ENCODE measurements around the gene TFB2M. TPM values are rescaled to one million over a fixed set of nuclear protein-coding genes. Genes with fewer than 3 reads are reported as not detected.
"Not testable (repeated sequence)": the region's sequence is repeated elsewhere in the genome, so short reads cannot be mapped to it uniquely, and the experiment has no call there.

TFB2M gene, protein sequence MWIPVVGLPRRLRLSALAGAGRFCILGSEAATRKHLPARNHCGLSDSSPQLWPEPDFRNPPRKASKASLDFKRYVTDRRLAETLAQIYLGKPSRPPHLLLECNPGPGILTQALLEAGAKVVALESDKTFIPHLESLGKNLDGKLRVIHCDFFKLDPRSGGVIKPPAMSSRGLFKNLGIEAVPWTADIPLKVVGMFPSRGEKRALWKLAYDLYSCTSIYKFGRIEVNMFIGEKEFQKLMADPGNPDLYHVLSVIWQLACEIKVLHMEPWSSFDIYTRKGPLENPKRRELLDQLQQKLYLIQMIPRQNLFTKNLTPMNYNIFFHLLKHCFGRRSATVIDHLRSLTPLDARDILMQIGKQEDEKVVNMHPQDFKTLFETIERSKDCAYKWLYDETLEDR
- 10 to 100 TPM in 2 of 4 donors, 1 to 10 TPM in 2; 6.8 to 10.9 (median 9.3) TPM for total RNA-seq

DNA sequence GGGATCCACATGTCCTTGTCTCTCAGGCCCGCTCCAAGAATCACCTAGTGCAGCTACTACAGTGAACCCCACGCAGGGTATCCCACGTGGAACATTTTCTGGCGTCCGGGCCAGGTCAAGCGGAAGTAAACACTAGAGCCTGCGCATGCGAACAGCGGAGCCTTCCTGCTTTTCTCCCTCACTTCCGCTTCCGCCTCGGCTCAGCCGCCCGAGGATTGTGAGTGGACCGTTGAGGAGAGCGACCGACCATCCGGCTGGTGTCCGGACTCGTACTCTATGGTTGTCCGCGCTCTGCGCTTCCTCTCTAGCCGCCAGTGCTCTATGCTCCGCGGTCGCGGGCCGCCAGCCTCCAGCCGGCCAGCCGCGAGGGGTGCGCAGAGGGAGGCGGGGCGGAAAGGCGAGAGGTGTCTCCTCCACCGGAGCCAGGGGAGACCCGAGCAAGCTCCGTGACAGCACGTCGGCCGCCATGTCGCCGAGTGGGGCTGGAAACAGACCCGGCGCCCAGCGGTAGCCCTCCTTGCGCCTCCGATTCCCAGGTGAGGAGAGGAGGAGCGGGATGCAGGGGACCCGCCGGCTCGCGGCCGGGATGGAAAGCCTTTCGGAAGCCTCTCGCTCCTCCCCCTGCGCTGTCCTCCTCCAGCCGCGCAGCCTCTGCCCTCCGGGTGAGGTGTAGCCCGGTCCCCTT, at the start of gene TFB2M, which contains the start of gene CNST:
TSS of gene TFB2M (minus strand) at position 134 of the 685 bp plus-strand sequence. CDS start at position 11, 123 bp downstream.
TSS of gene CNST (plus strand) at position 329 of the 685 bp plus-strand sequence. CDS start 25,107 bp downstream, outside the sequence.
- DNase-seq (ENCODE audit: low spot score in 2 of 2): peak; percentile 98 to 99
- intact Hi-C loops (cut with DNase I; ENCODE audit: low total_unique reads): no loop called here
- 0 to 1% methylated on average over 17 to 56 of the region's 62 CpGs for WGBS, 2 donors
- TF ChIP-seq POLR2A (IDR thresholded peaks at IDR 0.05): peak in 1 of 2 donors; percentile 32
- TF ChIP-seq, protein P1, sequence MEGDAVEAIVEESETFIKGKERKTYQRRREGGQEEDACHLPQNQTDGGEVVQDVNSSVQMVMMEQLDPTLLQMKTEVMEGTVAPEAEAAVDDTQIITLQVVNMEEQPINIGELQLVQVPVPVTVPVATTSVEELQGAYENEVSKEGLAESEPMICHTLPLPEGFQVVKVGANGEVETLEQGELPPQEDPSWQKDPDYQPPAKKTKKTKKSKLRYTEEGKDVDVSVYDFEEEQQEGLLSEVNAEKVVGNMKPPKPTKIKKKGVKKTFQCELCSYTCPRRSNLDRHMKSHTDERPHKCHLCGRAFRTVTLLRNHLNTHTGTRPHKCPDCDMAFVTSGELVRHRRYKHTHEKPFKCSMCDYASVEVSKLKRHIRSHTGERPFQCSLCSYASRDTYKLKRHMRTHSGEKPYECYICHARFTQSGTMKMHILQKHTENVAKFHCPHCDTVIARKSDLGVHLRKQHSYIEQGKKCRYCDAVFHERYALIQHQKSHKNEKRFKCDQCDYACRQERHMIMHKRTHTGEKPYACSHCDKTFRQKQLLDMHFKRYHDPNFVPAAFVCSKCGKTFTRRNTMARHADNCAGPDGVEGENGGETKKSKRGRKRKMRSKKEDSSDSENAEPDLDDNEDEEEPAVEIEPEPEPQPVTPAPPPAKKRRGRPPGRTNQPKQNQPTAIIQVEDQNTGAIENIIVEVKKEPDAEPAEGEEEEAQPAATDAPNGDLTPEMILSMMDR (IDR thresholded peaks at IDR 0.05): peak in 1 of 3 donors; percentile 17
- H3K4me3 ChIP-seq (ENCODE audit: low read depth, poor library complexity, severe bottlenecking): peak within 1 kb of the TSS; percentile 82

DNA sequence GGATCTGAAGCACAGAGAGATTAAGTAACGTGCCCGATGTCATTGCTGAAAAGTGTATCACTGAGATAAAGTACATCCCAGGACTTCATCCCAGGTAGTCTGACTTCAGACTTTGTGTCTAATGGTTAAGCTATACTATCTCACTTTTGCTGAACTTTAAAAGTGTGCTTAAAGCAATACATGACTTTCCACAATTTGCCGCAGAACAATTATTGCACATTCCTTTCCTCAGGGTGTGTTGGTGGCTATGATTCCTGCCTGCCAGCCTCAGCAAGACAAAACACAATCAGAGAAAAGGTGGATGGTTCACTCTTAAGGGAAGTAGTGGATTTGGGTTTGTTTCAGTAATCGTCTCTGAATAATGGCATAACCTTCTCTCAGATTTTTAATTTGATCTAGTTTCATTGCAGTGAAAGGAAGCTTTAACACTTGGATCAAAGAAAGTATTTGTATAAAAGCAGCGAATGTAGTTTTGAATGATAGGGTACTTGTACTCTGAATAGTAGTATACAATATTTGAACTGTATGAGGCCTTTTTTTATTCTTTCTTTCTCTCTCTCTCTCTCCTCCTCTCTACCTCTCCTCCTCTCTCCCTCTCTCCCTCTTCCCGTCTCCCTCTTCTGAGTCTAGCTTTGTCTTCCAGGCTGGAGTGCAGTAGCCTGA, 47.2 kb upstream of the TFB2M start:
- WGBS, 2 donors: 61 to 65% methylated on average over 6 of the region's 6 CpGs
- DNase-seq (ENCODE audit: low spot score in 2 of 2): no peak
- H3K4me3 ChIP-seq (ENCODE audit: low read depth, poor library complexity, severe bottlenecking): no peak overlapping the region
- no peak for TF ChIP-seq POLR2A (IDR thresholded peaks at IDR 0.05)
- TF ChIP-seq, protein P1 (IDR thresholded peaks at IDR 0.05): no peak
- intact Hi-C loops (cut with DNase I; ENCODE audit: low total_unique reads): no loop called here

DNA sequence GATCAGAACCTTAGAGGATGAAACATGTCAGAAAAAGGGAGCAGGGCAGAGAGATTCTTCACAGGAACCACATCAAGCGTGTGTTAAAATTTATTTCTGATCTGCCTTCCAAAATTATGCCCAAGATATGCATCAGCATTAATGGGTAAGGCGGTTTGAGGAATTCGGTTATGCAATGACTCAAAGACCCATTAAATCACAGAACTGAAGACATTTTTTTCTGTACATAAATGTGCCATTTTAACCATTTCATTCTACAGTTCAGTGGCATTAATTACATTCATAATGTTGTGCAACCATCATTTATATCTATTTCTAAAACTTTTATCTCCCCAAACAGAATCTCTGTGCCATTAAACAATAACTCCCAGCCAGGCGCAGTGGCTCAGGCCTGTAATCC, 43.6 kb upstream of the TFB2M start:
- TF ChIP-seq, protein P1 (IDR thresholded peaks at IDR 0.05): no peak
- TF ChIP-seq POLR2A (IDR thresholded peaks at IDR 0.05): no peak
- H3K4me3 ChIP-seq (ENCODE audit: low read depth, poor library complexity, severe bottlenecking): no peak overlapping the region
- intact Hi-C loops (cut with DNase I; ENCODE audit: low total_unique reads): no loop called here
- 46 to 61% methylated on average over 4 of the region's 4 CpGs for WGBS, 2 donors
- DNase-seq (ENCODE audit: low spot score in 2 of 2): no peak

DNA sequence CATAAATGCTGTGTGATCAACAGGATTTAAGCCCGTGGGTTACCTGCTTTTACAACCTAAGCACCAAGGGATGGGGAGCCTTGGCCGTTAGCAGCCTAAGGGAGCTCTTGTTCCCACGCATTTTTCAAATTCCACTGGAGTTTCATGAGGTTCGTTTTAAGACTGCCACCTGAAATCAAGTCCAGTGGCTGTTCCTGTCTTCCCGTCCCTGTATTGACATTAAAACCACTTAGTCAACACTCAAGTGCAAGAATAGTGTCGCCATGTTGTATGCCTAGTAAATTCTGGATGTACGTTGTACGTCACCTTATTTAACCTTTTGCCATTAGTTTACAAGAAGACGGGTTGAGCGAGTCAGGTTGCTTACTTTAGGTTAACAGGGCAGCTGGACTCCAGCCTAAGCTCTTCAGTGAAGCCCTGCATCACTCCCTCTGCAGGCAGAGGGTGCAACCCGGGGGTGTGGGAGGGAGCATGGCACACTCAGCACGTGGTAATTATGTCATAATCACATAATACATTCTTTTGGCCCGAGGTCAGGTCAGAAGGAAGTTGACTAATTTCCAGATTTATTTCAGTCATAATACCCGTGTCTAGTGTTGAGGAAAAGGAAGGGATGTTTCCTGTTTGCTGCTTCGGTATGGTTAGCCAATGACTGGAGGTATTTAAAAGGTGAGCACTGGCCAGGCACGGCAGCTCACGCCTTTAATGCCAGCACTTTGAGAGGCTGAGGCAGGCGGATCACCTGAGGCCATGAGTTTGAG, 42.7 kb upstream of the TFB2M start:
- DNase-seq (ENCODE audit: low spot score in 2 of 2): peak; percentile 79 to 92
- TF ChIP-seq, protein P1 (IDR thresholded peaks at IDR 0.05): no peak
- TF ChIP-seq POLR2A (IDR thresholded peaks at IDR 0.05): no peak
- intact Hi-C loops (cut with DNase I; ENCODE audit: low total_unique reads): no loop called here
- 32 to 37% methylated on average over 18 of the region's 18 CpGs for WGBS, 2 donors
- no peak overlapping the region for H3K4me3 ChIP-seq (ENCODE audit: low read depth, poor library complexity, severe bottlenecking)

DNA sequence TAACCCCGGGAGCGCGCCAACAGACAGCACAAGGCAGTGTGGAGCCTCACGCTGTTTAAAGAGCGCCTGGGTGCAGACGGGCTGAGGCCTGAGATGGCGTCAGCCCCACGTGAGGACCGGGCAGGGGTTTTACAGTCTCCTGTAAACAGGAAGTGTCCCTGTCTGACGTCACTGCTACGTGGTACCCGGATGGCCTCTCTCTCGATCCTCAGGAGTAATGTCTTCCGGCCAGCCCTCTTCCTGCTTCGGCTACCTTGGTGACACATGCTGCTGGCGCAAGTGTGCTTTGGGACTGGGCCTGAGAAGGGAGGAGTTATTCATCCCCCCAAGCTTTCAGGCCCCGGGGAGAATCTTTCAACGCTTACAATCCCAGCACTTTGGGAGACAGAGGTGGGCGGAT, 41.4 kb upstream of the TFB2M start:
- intact Hi-C loops (cut with DNase I; ENCODE audit: low total_unique reads): no loop called here
- no peak overlapping the region for H3K4me3 ChIP-seq (ENCODE audit: low read depth, poor library complexity, severe bottlenecking)
- WGBS, 2 donors: 84 to 96% methylated on average over 19 of the region's 19 CpGs
- TF ChIP-seq POLR2A (IDR thresholded peaks at IDR 0.05): no peak
- TF ChIP-seq, protein P1 (IDR thresholded peaks at IDR 0.05): no peak
- DNase-seq (ENCODE audit: low spot score in 2 of 2): peak in 1 of 2 donors; percentile 86

DNA sequence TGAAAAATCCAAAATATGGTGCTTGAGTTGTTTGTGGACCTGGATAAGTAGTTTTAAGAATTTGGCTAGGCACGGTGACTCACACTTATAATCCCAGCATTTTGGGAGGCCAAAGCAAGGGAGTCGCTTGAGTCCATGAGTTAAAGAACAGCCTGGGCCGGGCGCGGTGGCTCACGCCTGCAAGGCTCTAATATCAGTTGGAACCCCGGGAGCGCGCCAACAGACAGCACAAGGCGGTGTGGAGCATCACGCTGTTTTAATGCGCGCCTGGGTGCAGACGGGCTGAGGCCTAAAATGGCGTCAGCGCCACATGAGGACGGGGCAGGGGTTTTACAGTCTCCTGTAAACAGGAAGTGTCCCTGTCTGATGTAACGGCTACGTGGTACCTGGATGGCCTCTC, 39.2 kb upstream of the TFB2M start:
- intact Hi-C loops (cut with DNase I; ENCODE audit: low total_unique reads); DNase-seq (ENCODE audit: low spot score in 2 of 2); H3K4me3 ChIP-seq (ENCODE audit: low read depth, poor library complexity, severe bottlenecking): not testable (repeated sequence)
- 95 to 98% methylated on average over 19 of the region's 19 CpGs for WGBS, 2 donors

Data from lower leg skin (tissue), 4 donors.